ENCODE data around the gene SLC16A5.

The SLC16A5 gene

DNA sequence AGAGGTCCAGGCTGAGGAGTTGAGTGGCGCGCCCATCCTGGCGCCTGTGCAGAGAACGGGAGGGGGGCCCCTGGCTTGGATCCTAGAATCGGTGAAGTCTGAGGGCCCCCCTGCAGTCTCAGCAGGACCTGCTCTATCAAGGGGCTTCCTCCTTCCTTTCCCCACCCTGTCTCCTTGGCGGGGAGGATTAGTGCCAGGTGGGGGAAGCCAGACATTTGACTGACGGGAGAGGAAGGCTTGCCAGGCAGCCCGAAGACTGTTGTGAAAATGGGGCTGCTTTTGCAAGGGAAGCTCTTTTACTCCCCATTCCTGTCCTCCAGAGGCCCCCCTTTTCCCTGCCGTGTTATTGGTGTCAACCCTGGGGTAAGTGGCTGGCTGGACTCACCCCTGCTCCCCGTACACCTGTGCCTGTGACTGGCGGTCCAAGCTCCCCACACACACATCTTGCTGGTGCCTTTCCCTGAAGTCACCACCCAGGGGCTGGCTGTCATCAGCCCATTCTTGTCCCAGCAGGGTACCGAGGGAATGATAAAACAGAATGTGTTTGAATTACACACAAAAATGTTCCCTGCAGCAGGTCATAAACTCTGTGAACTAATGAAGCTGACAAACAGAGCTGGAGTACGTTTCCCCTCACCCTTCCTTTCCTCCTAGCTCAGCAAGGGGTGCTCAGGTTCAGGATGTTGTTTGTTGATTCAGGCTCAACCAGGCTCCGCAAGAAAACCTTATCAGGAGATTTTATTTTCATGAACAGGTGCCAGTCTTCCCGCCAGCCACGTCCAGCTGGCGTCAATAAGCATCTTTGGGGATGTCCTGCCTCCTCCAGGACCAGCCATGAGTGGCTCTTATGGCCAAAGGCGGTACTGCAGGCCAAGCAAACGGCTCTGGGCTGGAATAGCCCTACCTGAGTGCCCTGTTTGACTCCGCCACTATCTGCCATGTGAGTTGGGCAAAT lies 17.6 kb downstream of the SLC16A5 start:
- TF ChIP-seq GATA1 (IDR thresholded peaks at IDR 0.05; ENCODE audit: low read depth, low read length), result no peak
- TF ChIP-seq POLR2A (IDR thresholded peaks at IDR 0.05; ENCODE audit: low read length), result no peak
- DNase-seq, result peak; percentile 44 to 60

DNA sequence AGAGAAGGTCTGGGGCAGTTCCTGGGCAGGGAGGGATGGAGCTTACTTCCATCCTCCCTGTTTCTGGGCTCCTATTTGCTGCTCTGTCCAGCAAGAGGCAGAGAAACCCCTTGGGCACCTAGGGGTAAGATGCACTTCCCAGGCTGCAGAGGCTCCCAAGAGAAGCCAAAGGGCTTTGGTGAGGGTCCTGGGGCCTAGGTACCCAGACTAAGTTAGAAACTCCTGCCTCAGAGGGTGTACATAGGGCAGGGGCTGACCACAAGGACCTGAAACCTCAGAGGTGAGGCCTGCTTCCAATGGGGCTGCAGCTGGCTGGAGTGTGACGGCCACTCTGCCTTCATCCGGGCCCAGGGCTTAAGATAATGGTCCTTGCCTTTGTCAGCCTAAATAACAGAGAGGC lies 20.4 kb downstream of the SLC16A5 start:
- no peak for TF ChIP-seq POLR2A (IDR thresholded peaks at IDR 0.05; ENCODE audit: low read length)
- no peak for TF ChIP-seq GATA1 (IDR thresholded peaks at IDR 0.05; ENCODE audit: low read depth, low read length)
- DNase-seq, result no peak

DNA sequence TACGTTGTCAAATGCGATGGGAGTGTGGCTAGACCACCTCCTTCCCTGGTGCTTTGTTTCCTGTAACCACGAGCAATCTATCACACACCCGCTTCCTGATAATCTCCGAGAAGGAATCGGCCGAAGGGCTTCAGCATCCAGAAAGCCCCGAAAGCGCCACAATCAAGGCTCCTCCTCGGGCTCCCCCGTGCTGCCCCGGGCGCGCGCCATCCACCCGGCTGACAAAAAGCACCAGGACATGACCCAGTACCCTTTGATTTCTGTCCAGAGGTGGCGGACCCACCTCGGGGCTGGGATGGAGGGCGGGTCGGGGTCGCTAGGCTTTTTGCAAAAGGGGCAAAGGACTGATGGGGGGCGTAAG lies 21.3 kb downstream of the SLC16A5 start:
- TF ChIP-seq POLR2A (IDR thresholded peaks at IDR 0.05; ENCODE audit: low read length), result no peak
- no peak for TF ChIP-seq GATA1 (IDR thresholded peaks at IDR 0.05; ENCODE audit: low read depth, low read length)
- DNase-seq, result no peak

DNA sequence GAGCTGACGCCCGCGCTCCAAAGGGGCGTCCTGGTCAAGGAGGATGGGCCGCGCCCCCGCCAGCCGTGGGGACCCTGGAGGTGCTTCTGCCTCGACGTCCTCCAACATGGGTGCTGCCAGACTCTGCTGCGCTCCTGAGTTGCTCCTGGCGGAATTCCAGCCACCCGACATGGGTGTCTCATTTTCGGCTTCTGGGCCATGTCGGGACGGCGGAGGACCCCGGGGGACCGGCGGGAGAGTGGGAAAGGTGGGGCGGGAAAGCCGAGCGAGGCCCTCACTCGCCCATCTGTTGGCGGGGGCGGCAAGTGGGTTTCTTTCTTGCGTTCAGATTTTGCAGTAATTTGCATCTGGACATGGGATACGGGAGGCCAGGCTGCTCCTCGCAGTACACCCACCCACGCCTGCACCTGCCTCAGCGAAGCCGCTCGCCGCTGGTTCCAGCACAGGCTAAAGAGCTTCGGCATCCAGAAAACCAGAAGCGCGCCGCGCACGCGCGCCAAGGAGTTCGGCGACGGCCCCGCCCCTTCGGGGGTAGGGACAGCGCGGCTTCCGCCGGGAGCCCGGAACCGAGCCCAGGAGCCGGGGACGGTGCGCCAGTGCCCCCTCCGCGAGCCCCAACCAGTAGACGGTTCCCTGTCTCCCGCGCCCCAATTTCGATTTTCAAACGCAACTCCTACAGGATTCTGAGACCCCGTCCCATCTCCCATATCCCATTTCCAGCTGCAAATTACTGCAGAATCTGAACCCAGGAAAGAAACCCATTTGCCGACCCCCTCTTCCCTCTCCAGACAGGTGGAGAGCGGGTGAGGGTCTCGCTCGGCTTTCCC lies 21.9 kb downstream of the SLC16A5 start, which contains the start of gene ARMC7:
ARMC7 (plus strand) TSS at position 563 of the 827 bp plus-strand sequence. CDS start 320 bp downstream, outside the sequence.
- peak; percentile 83 to 89 for DNase-seq
- TF ChIP-seq GATA1 (IDR thresholded peaks at IDR 0.05; ENCODE audit: low read depth, low read length) (no peak), POLR2A (IDR thresholded peaks at IDR 0.05; ENCODE audit: low read length) (peak; percentile 71)

DNA sequence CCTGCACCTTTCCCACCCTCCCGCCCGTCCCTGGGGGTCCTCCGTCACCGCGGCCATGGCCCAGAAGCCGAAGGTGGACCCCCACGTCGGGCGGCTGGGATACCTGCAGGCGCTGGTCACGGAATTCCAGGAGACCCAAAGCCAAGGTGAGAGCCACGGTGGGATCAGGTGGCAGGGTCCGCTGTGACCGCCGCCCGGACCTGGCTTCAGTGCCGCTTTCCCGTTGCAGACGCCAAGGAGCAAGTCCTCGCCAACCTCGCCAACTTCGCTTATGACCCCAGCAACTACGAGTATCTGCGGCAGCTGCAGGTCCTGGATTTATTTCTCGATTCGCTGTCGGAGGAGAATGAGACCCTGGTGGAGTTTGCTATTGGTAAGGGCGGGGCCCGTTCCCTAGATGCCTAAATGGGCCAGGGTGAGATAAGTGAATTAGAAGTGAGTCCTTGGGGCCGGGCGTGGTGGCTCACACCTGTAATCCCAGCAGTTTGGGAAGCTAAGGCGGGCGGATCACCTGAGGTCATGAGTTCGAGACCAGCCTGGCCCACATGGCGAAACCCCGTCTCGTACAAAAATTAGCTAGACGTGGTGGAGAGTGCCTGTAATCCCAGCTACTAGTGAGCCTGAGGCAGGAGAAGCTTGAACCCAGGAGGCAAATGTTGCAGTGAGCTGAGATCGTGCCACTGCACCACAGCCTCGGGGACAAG lies 22.6 kb downstream of the SLC16A5 start:
- peak; percentile 49 to 51 for DNase-seq
- TF ChIP-seq POLR2A (IDR thresholded peaks at IDR 0.05; ENCODE audit: low read length) (no peak), GATA1 (IDR thresholded peaks at IDR 0.05; ENCODE audit: low read depth, low read length) (no peak)

DNA sequence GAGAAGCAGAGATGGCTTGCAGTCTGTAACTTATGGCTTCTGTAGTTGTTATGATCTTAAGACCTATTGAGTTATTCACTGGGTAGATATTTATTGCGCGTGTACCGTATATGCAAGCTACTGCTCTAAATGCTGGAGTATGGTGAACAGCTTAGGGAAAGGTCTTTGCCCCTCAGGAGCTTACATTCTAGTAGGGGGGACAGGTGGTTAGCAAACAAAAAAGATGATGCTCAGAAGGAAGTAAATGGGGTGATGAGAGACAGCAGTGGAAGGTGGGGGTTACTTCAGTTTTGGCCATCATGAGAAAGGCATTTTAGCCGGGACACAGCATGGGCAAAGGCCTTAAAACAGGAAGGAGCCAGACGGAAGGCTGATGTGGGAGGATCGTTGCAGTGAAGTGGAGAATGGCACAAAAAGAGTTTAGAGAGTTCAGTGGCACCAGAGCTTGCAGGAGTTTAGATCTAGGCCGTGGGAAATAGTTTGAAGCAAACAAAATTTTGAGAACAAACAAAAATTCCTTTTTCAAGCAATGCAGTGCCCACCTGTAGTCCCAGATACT lies 24.1 kb downstream of the SLC16A5 start:
- DNase-seq, result no peak
- no peak for TF ChIP-seq GATA1 (IDR thresholded peaks at IDR 0.05; ENCODE audit: low read depth, low read length)
- no peak for TF ChIP-seq POLR2A (IDR thresholded peaks at IDR 0.05; ENCODE audit: low read length)

DNA sequence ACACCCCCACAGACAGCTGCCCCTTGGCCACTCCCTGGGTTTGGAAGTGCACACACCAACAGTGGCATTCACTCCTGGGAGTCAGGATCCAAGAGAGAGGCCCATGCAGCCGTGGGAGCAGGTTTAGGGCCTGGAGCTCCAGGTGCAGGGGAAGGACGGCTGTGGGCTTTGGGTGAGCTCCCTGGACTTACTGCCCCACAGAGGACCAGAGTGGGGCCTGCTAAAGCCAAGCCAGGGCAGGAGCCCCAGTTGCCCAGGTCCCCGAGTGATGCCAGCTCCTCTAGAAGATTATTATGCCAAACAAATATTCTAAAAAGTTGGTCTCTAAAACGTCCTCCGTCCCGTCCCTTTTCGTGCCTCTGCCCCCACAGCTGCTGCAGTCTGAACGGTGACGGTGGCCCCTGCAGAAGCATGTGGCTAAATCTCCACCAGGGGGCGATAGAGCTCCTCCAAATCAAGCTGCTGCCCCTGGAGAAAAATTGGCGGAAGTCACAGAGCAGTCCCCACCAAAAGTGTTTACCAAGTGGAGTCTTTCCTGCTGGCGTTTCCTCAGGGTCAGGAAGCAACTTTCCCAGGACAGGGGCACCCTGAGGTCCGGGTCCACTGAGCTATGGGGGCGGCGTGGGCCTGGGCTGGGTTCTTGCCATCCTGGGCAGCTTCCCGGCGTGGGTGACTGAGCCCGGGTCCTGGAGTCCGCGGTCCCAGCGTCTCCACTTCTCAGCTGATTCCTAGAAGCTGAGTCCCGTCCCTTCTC lies 26.2 kb downstream of the SLC16A5 start:
- DNase-seq, result peak; percentile 94 to 97

DNA sequence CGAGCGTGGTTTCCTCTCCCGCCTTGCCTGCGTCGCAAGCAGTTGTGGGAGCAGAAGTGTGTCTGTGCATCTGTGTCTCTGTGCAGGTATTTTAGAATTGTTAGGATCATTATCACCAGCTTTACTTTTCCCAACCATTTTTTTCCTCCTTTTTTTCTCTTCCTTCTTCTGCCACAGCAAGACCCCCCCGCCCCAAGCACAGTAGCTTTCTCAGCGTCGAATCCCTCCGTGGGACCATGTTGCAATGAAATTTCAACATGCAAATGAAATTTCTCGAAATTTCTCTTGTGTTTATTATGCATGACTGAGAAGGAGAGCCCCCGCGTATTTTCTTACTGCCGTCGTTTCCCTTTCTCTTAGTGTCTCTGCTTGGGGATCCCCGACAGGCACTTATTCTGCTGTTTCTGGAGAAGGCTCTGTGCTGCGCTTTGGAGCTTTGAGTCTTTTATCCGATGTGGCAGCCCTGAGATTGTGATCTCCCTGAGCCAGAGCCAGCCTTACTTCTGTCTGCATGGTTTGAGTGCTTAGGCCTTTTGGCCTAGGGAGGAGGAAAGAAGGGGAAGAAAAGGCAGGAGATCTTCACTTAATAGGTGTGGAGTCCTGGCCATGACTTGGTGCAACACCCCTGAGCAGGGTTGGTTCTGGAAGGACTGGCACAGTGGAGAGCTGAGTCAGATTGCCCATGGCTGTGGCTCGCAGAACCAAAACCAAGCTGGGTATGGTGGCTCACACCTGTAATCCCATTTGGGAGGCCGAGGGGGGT lies 27.0 kb downstream of the SLC16A5 start:
- peak; percentile 66 to 74 for DNase-seq
- no peak for TF ChIP-seq POLR2A (IDR thresholded peaks at IDR 0.05; ENCODE audit: low read length)

More for the DNA sequence above, 26.2 kb downstream of the SLC16A5 start:
- TF ChIP-seq POLR2A (IDR thresholded peaks at IDR 0.05; ENCODE audit: low read length) (peak; percentile 41), GATA1 (IDR thresholded peaks at IDR 0.05; ENCODE audit: low read depth, low read length) (no peak)

DNA sequence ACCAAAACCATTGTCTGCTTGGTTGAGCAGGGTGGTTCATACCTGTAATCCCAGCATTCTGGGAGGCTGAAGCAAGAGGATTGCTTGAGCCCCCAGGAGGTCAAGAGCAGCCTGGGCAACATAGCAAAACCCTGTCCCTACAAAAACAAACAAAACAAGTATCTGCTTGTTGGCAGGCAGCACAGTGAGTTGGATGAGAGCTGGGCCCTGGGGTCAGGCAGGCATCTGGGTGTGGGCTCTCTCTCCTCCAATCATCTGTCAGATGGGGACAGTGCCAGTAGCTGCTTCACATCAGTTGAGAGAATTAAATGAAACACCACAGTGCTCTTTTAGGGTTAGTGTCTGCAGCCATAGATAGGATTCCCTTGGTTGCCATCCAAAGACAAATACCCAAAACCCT lies 27.8 kb downstream of the SLC16A5 start:
- peak; percentile 57 for TF ChIP-seq POLR2A (IDR thresholded peaks at IDR 0.05; ENCODE audit: low read length)
- no peak for TF ChIP-seq GATA1 (IDR thresholded peaks at IDR 0.05; ENCODE audit: low read depth, low read length)
- peak; percentile 67 to 68 for DNase-seq

DNA sequence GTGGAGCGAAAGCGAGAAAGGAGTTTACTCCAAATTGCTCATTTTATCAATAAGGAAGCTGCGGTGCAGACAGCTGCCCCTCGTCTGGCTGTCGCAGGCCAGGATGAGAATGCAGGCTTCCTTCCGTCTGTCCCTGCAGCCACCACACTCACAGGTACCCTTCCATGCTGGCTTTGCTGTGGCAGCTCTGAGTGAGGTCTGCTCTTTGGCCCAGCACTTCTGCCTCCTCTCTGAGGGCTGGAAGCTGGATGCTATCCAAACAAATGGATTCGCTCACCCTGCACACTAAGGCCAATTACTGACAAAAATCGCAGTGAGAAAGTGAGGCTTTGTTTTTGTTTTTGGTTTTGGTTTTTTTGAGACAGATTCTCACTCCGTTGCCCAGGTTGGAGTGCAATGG lies 29.0 kb downstream of the SLC16A5 start:
- TF ChIP-seq POLR2A (IDR thresholded peaks at IDR 0.05; ENCODE audit: low read length), result no peak
- no peak for TF ChIP-seq GATA1 (IDR thresholded peaks at IDR 0.05; ENCODE audit: low read depth, low read length)
- no peak for DNase-seq

DNA sequence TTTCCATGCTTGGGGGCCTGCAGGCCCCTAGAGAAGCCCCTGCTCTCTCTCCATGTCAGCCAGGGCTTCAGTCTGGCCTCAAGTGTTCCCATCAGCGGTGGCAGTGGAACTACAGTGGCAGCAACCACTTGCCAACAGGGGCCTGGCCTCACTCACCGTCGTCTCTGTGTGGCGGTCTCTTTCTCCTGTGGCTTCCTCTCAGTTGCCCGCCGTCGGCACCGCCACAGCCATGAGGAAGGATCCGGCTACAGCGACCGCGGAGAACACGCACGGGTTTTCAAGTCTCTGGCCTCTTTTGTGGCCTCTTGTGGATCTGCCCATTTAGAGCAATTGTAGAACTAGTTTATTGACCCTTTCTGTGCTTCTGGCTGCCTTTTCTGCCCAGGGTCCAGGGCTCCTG lies 30.6 kb downstream of the SLC16A5 start:
- TF ChIP-seq POLR2A (IDR thresholded peaks at IDR 0.05; ENCODE audit: low read length) (no peak), GATA1 (IDR thresholded peaks at IDR 0.05; ENCODE audit: low read depth, low read length) (no peak)

More for the DNA sequence above, 30.6 kb downstream of the SLC16A5 start:
- DNase-seq, result no peak

Measured in erythroblast (primary cell).